ENCODE data around the gene TCF3. TPM values are rescaled to one million over a fixed set of nuclear protein-coding genes. Genes with fewer than 3 reads are reported as not detected.

TCF3 gene
- total RNA-seq, 1 experiment from 2014 or later, result 208 TPM

DNA sequence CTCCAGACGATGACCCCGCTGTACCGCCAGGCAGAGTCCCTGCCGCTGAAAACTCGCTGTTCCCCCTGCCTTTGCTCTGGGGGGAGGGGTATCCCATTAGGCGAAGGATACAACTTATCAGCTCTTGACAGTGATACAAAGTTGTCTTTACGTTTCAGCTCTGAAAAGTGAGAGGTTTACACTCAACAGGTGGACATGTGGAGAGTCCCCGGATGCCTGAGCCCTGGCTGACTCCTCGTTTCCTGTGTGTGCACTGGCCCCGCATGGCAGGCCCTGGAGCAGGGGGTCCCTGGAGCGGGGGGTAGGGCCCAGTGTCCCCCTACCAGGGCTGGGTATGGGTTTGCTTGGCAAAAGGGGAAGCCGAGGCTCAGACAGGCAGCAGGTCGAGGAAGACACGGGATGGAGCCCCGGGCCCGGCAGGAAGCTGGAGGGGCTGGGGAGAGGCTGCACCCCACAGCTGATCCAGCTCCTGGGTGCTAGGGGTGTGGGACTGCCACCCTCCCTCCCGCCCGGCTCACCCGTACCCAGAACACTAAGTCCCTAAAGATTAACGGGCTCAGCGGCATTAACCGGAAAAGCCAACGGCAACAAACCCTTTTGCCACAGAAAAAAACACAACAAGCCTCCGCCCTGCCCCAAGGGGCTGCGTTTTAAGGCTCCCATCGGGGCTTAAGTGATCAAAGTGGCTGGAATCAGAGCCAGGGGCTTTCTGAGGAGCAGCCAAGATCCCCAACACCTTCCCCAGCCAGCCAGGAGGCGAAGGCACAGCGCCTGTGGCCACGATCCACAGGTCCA is 5.6 kb downstream of the TCF3 start:
- Histone ChIP-seq H3K9me3 (ENCODE audit: control insufficient read depth in 1 of 2, insufficient read depth in 1 of 2, low read depth in 1 of 2, low read length in 2 of 2) (no peaks in the 10 kb centered on the region), H3K27me3 (ENCODE audit: insufficient read depth, low read length) (no peaks in the 10 kb centered on the region), H3K9me2 (ENCODE audit: insufficient read depth) (no peaks in the 10 kb centered on the region), H3K4me1 (ENCODE audit: control insufficient read depth in 1 of 2, insufficient read depth in 2 of 2, low read length in 2 of 2) (peaks cover 5 to 14% of the 10 kb centered on the region in 2 experiments; a peak in 3 of 4 replicates), H3K4me3 (replicated peaks in 1 of 2; ENCODE audit: low read depth in 1 of 2, low read length in 2 of 2) (no peak overlapping the region), H4K20me1 (ENCODE audit: insufficient read depth) (no peaks in the 10 kb centered on the region), H3K79me2 (ENCODE audit: insufficient read depth, low read length) (peaks cover 86% of the 10 kb centered on the region), H3K4me2 (ENCODE audit: low read length) (no peak overlapping the region), H2AFZ (ENCODE audit: low read depth, low read length, poor library complexity, severe bottlenecking) (no peak overlapping the region), H3K36me3 (ENCODE audit: control insufficient read depth in 1 of 2, insufficient read depth in 2 of 2, low read length in 2 of 2) (peaks cover 18 to 39% of the 10 kb centered on the region in 2 experiments), H3K9ac (ENCODE audit: low read length) (no peak overlapping the region), H3K27ac (ENCODE audit: low read depth, low read length) (no peak overlapping the region)
- no peak for ATAC-seq
- BruUV-seq (replicated peaks), result no TSS peak
- CTCF ChIA-PET, result no interaction called here
- POLR2A ChIA-PET, result no interaction called here
- intact Hi-C loops (cut with micrococcal nuclease), result no loop called here
- RAD21 ChIA-PET (ENCODE audit: low non-redundant PET in 1 of 2, low total read pairs in 2 of 2, uncharacterized antibody in 2 of 2, unreplicated experiment in 2 of 2), result no interaction called here
- TF ChIP-seq SRF (IDR thresholded peaks at IDR 0.05; ENCODE audit: low read depth) (no peak), CTCF (IDR thresholded peaks at IDR 0.05 in 2 of 3, conservative IDR thresholded peaks at IDR 0.05 in 1 of 3; ENCODE audit: borderline replicate concordance in 1 of 3, insufficient read depth in 1 of 3, low read depth in 2 of 3, low read length in 2 of 3) (no peak), POLR2AphosphoS5 (IDR thresholded peaks at IDR 0.05; ENCODE audit: low read depth, low read length) (no peak), EZH2phosphoT487 (IDR thresholded peaks at IDR 0.05; ENCODE audit: borderline replicate concordance) (no peak), TCF7L2 (IDR thresholded peaks at IDR 0.05; ENCODE audit: borderline replicate concordance, extremely low read depth, insufficient read depth, insufficient read length) (no peak), CBX3 (IDR thresholded peaks at IDR 0.05; ENCODE audit: low read depth) (no peak), SP1 (IDR thresholded peaks at IDR 0.05; ENCODE audit: low read depth) (no peak), ELF1 (IDR thresholded peaks at IDR 0.05; ENCODE audit: borderline replicate concordance, low read depth) (no peak)
- TF ChIP-seq, protein P1, sequence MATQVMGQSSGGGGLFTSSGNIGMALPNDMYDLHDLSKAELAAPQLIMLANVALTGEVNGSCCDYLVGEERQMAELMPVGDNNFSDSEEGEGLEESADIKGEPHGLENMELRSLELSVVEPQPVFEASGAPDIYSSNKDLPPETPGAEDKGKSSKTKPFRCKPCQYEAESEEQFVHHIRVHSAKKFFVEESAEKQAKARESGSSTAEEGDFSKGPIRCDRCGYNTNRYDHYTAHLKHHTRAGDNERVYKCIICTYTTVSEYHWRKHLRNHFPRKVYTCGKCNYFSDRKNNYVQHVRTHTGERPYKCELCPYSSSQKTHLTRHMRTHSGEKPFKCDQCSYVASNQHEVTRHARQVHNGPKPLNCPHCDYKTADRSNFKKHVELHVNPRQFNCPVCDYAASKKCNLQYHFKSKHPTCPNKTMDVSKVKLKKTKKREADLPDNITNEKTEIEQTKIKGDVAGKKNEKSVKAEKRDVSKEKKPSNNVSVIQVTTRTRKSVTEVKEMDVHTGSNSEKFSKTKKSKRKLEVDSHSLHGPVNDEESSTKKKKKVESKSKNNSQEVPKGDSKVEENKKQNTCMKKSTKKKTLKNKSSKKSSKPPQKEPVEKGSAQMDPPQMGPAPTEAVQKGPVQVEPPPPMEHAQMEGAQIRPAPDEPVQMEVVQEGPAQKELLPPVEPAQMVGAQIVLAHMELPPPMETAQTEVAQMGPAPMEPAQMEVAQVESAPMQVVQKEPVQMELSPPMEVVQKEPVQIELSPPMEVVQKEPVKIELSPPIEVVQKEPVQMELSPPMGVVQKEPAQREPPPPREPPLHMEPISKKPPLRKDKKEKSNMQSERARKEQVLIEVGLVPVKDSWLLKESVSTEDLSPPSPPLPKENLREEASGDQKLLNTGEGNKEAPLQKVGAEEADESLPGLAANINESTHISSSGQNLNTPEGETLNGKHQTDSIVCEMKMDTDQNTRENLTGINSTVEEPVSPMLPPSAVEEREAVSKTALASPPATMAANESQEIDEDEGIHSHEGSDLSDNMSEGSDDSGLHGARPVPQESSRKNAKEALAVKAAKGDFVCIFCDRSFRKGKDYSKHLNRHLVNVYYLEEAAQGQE (IDR thresholded peaks at IDR 0.05; ENCODE audit: low read depth), result no peak
- TF ChIP-seq, protein P2, sequence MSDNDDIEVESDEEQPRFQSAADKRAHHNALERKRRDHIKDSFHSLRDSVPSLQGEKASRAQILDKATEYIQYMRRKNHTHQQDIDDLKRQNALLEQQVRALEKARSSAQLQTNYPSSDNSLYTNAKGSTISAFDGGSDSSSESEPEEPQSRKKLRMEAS (IDR thresholded peaks at IDR 0.05), result no peak
- TF ChIP-seq, protein P3, sequence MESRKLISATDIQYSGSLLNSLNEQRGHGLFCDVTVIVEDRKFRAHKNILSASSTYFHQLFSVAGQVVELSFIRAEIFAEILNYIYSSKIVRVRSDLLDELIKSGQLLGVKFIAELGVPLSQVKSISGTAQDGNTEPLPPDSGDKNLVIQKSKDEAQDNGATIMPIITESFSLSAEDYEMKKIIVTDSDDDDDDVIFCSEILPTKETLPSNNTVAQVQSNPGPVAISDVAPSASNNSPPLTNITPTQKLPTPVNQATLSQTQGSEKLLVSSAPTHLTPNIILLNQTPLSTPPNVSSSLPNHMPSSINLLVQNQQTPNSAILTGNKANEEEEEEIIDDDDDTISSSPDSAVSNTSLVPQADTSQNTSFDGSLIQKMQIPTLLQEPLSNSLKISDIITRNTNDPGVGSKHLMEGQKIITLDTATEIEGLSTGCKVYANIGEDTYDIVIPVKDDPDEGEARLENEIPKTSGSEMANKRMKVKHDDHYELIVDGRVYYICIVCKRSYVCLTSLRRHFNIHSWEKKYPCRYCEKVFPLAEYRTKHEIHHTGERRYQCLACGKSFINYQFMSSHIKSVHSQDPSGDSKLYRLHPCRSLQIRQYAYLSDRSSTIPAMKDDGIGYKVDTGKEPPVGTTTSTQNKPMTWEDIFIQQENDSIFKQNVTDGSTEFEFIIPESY (IDR thresholded peaks at IDR 0.05; ENCODE audit: extremely low read depth, insufficient replicate concordance, low read length), result no peak
- DNase-seq (ENCODE audit: low read depth, low spot score), result no peak

Data from HCT116 (cell line).